ENCODE results near the gene BPNT1.

GRCh38 chr1:220032911-220033310 lies 56.7 kb downstream of the BPNT1 start:
- TF ChIP-seq EZH2 (IDR thresholded peaks at IDR 0.05; ENCODE audit: low read length, unreplicated experiment) (no peak), CTCF (conservative IDR thresholded peaks at IDR 0.05; ENCODE audit: low read depth, low read length) (no peak)
